Ectodermal cell (in vitro differentiated cells): ENCODE data around the gene TFAP2A. TPM values are rescaled to one million over a fixed set of nuclear protein-coding genes. Genes with fewer than 3 reads are reported as not detected.

Source experiments
- H3K27ac ChIP-seq: 2 replicates; pipeline ENCODE4 v1.7.0; 2013; ENCODE audit warnings: mild to moderate bottlenecking, low read depth, low read length; ENCODE audit not compliant: insufficient read depth, poor library complexity, severe bottlenecking
- H3K27me3 ChIP-seq: 2 replicates; pipeline ENCODE4 v1.7.0; 2013; ENCODE audit warnings: mild to moderate bottlenecking, low read length; ENCODE audit not compliant: insufficient read depth, control insufficient read depth, poor library complexity, severe bottlenecking
- H3K36me3 ChIP-seq: one replicate; pipeline ENCODE4 v1.7.0; 2013; ENCODE audit warnings: low read length; ENCODE audit not compliant: control insufficient read depth, insufficient read depth
- H3K4me1 ChIP-seq: one replicate; pipeline ENCODE4 v1.7.0; 2013; ENCODE audit warnings: low read length; ENCODE audit not compliant: control insufficient read depth, insufficient read depth
- H3K4me3 ChIP-seq: 2 replicates; pipeline ENCODE4 v1.7.0; 2013; ENCODE audit warnings: low read depth, low read length, control low read depth; ENCODE audit not compliant: insufficient read depth
- H3K9me3 ChIP-seq: 2 replicates; pipeline ENCODE4 v1.7.0; 2013; ENCODE audit warnings: mild to moderate bottlenecking, low read length, moderate library complexity; ENCODE audit not compliant: control insufficient read depth
- WGBS, 2 experiments: methylation state at CpG; one replicate each; pipeline ENCODE4 v1.1.7; 2013; ENCODE audit warnings: missing lambda C conversion rate in 2 of 2; 5-methylcytosine and 5-hydroxymethylcytosine counted together
- polyA plus RNA-seq, 4 experiments: library from polyadenylated mRNA; stranded (reverse); fragments of 50-300 nt; gene quantifications; one replicate each; pipeline ENCODE4 v1.2.3, GENCODE V29; 2013

TFAP2A gene
- polyA plus RNA-seq (2013, experiment 1 of 4) = 21.7 TPM
- polyA plus RNA-seq (2013, experiment 2 of 4) = 18.7 TPM
- polyA plus RNA-seq (2013, experiment 3 of 4) = 19.3 TPM
- polyA plus RNA-seq (2013, experiment 4 of 4) = 21.9 TPM

- Histone ChIP-seq H3K27ac (no peak within 1 kb of the TSS), H3K4me1 (peaks cover 52% of the 10 kb centered on the region), H3K9me3 (no peaks in the 10 kb centered on the region), H3K36me3 (no peaks in the 10 kb centered on the region), H3K27me3 (peaks cover 100% of the 10 kb centered on the region), H3K4me3 (peak within 1 kb of the TSS; percentile 48)
- WGBS, 2 experiments = 1% methylated on average over 57 to 58 of the region's 58 CpGs
Measured at GRCh38 chr6:10414756-10415616, at the start of gene TFAP2A. TFAP2A (minus strand) TSS chr6:10415074; CDS start chr6:10414991, 83 bp downstream.

- WGBS, 2 experiments = 64 to 68% methylated on average over 15 to 16 of the region's 16 CpGs
- H3K36me3 ChIP-seq = no peaks in the 10 kb centered on the region
- H3K4me1 ChIP-seq = no peaks in the 10 kb centered on the region
- no peaks in the 10 kb centered on the region for H3K9me3 ChIP-seq
- H3K27ac ChIP-seq = no peak overlapping the region
- H3K27me3 ChIP-seq = no peaks in the 10 kb centered on the region
- no peak overlapping the region for H3K4me3 ChIP-seq
Measured at GRCh38 chr6:10463491-10464481, 48.9 kb upstream of the TFAP2A start.

- Histone ChIP-seq H3K4me3 (no peak overlapping the region), H3K36me3 (no peaks in the 10 kb centered on the region), H3K4me1 (no peaks in the 10 kb centered on the region), H3K9me3 (no peaks in the 10 kb centered on the region), H3K27me3 (no peaks in the 10 kb centered on the region), H3K27ac (no peak overlapping the region)
- WGBS, 2 experiments = 89 to 94% methylated on average over 12 of the region's 12 CpGs
Measured at GRCh38 chr6:10463040-10463439, 48.2 kb upstream of the TFAP2A start.

GRCh38 chr6:10461850-10462249, 47.0 kb upstream of the TFAP2A start:
- H3K9me3 ChIP-seq = no peaks in the 10 kb centered on the region
- no peaks in the 10 kb centered on the region for H3K36me3 ChIP-seq
- no peaks in the 10 kb centered on the region for H3K4me1 ChIP-seq
- WGBS, 2 experiments = 83 to 93% methylated on average over 1 of the region's 1 CpG
- H3K27ac ChIP-seq = no peak overlapping the region
- H3K4me3 ChIP-seq = no peak overlapping the region
- H3K27me3 ChIP-seq = no peaks in the 10 kb centered on the region

GRCh38 chr6:10460096-10460495, 45.2 kb upstream of the TFAP2A start:
- no peaks in the 10 kb centered on the region for H3K9me3 ChIP-seq
- H3K4me3 ChIP-seq = no peak overlapping the region
- WGBS, 2 experiments = 83 to 89% methylated on average over 5 of the region's 5 CpGs
- no peak overlapping the region for H3K27ac ChIP-seq
- H3K27me3 ChIP-seq = no peaks in the 10 kb centered on the region
- H3K36me3 ChIP-seq = no peaks in the 10 kb centered on the region
- H3K4me1 ChIP-seq = no peaks in the 10 kb centered on the region

- H3K9me3 ChIP-seq = no peaks in the 10 kb centered on the region
- 83 to 100% methylated on average over 1 of the region's 1 CpG for WGBS, 2 experiments
- no peak overlapping the region for H3K27ac ChIP-seq
- H3K4me1 ChIP-seq = no peaks in the 10 kb centered on the region
- H3K27me3 ChIP-seq = no peaks in the 10 kb centered on the region
- H3K36me3 ChIP-seq = no peaks in the 10 kb centered on the region
- H3K4me3 ChIP-seq = no peak overlapping the region
Measured at GRCh38 chr6:10458287-10458686, 43.4 kb upstream of the TFAP2A start.

- Histone ChIP-seq H3K4me1 (no peaks in the 10 kb centered on the region), H3K27me3 (no peaks in the 10 kb centered on the region), H3K4me3 (no peak overlapping the region), H3K9me3 (no peaks in the 10 kb centered on the region), H3K27ac (no peak overlapping the region), H3K36me3 (no peaks in the 10 kb centered on the region)
Measured at GRCh38 chr6:10453596-10453995, 38.7 kb upstream of the TFAP2A start.

- Histone ChIP-seq H3K27me3 (no peaks in the 10 kb centered on the region), H3K9me3 (no peaks in the 10 kb centered on the region), H3K36me3 (no peaks in the 10 kb centered on the region), H3K4me1 (no peaks in the 10 kb centered on the region), H3K27ac (no peak overlapping the region), H3K4me3 (no peak overlapping the region)
- WGBS, 2 experiments = 86 to 88% methylated on average over 10 to 11 of the region's 11 CpGs
Measured at GRCh38 chr6:10451828-10452509, 37.1 kb upstream of the TFAP2A start.

GRCh38 chr6:10451394-10451793, 36.5 kb upstream of the TFAP2A start:
- 79 to 81% methylated on average over 5 to 6 of the region's 6 CpGs for WGBS, 2 experiments
- H3K9me3 ChIP-seq = no peaks in the 10 kb centered on the region
- H3K27me3 ChIP-seq = no peaks in the 10 kb centered on the region
- H3K4me1 ChIP-seq = no peaks in the 10 kb centered on the region
- H3K4me3 ChIP-seq = no peak overlapping the region
- no peak overlapping the region for H3K27ac ChIP-seq
- no peaks in the 10 kb centered on the region for H3K36me3 ChIP-seq
